ENCODE data around the gene DOCK9.

GRCh38 chr13:98813993-98814392 is 163.9 kb downstream of the DOCK9 start:
- TF ChIP-seq CTCF (IDR thresholded peaks at IDR 0.05 in 4 of 5, conservative IDR thresholded peaks at IDR 0.05 in 1 of 5), result no peak
- TF ChIP-seq POLR2A (IDR thresholded peaks at IDR 0.05), result no peak

Data from gastrocnemius medialis (tissue), 4 donors.